ENCODE measurements around the gene GMNC. TPM values are rescaled to one million over a fixed set of nuclear protein-coding genes. Genes with fewer than 3 reads are reported as not detected.

The GMNC gene
- total RNA-seq, 1 experiment from 2014 or later: not detected

DNA sequence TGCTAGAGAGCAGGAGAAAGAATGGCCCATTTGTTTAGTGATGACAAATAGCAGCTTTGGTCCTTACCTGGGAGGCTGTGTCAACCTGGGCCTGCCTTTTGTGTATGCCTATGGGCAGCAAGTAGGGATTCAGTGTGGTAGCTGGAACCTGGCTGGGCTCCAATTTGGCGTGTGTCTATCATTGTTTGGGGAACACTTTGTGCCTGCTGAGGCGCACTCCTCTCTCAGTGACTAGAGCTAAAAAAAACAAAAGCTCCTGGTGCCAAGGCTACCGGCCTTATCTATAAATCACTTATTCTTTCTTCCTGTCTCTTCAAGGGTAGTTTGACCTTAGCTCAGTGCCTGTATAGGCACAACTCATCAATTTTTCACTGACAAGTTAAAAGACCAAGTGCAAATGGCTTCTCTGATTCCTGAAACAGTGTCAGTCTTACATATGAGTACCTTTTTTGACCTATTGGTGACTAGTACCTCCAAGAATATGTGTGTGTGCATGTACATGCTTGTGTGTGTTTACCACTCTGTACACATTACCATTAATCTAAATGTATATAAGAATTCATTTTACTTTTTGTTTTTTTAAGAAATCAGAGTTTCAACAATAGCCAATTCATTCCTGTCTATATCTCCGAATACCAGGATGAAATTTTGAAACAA lies 54.6 kb downstream of the GMNC start:
- TF ChIP-seq CTCF (IDR thresholded peaks at IDR 0.05; ENCODE audit: unreplicated experiment): no peak
- no peak overlapping the region for H3K4me3 Mint-ChIP-seq (ENCODE audit: unreplicated experiment)
- no TSS peak for BruUV-seq (replicated peaks)
- peak overlapping the region; percentile 78 for H3K27ac Mint-ChIP-seq (ENCODE audit: low read depth, unreplicated experiment)
- H3K9me3 Mint-ChIP-seq (ENCODE audit: unreplicated experiment): no peaks in the 10 kb centered on the region
- H3K27me3 Mint-ChIP-seq (ENCODE audit: insufficient read depth, unreplicated experiment): no peaks in the 10 kb centered on the region
- ChIA-PET CTCF (interaction anchor here (0.6 to 2.4 kb wide), 6 partner anchors 75 to 575 kb away, joined by 3 to 12 read pairs (median 4); no protein-coding TSS in a partner anchor), POLR2A (interaction anchor here (0.6 to 1.5 kb wide), 6 partner anchors 11 to 422 kb away, joined by 3 to 7 read pairs (median 4); no protein-coding TSS in a partner anchor)
- DNase-seq (ENCODE audit: unreplicated experiment): peak; percentile 83
- no peaks in the 10 kb centered on the region for H3K36me3 Mint-ChIP-seq (ENCODE audit: insufficient read depth, unreplicated experiment)
- intact Hi-C loops (cut with micrococcal nuclease): no loop called here
- H3K4me1 Mint-ChIP-seq (ENCODE audit: insufficient read depth, unreplicated experiment): peaks cover 12% of the 10 kb centered on the region
